Measurements from ENCODE around the gene DESI1.
"Not testable (repeated sequence)": the region's sequence is repeated elsewhere in the genome, so short reads cannot be mapped to it uniquely, and the experiment has no call there.

DNA sequence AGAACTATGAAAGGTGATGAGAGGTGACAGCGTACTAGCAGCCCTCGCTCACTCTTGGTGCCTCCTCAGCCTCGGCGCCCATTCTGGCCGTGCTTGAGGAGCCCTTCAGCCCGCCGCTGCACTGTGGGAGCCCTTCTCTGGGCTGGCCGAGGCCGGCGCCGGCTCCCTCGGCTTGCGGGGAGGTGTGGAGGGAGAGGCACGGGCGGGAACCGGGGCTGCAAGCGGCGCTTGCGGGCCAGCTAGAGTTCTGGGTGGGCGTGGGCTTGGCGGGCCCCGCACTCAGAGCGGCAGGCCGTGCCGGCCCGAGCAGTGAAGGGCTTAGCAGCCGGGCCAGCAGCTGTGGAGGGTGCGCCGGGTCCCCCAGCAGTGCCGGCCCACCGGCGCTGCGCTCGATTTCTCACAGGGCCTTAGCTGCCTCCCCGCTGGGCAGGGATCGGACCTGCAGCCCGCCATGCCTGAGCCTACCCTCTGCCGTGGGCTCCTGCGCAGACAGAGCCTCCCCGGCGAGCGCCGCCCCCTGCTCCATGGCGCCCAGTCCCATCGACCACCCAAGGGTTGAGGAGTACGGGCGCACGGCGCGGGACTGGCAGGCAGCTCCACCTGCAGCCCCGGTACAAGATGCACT lies 27.4 kb downstream of the DESI1 start:
- TF ChIP-seq, protein P1, sequence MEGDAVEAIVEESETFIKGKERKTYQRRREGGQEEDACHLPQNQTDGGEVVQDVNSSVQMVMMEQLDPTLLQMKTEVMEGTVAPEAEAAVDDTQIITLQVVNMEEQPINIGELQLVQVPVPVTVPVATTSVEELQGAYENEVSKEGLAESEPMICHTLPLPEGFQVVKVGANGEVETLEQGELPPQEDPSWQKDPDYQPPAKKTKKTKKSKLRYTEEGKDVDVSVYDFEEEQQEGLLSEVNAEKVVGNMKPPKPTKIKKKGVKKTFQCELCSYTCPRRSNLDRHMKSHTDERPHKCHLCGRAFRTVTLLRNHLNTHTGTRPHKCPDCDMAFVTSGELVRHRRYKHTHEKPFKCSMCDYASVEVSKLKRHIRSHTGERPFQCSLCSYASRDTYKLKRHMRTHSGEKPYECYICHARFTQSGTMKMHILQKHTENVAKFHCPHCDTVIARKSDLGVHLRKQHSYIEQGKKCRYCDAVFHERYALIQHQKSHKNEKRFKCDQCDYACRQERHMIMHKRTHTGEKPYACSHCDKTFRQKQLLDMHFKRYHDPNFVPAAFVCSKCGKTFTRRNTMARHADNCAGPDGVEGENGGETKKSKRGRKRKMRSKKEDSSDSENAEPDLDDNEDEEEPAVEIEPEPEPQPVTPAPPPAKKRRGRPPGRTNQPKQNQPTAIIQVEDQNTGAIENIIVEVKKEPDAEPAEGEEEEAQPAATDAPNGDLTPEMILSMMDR (IDR thresholded peaks at IDR 0.05; ENCODE audit: insufficient read depth, low read length, poor library complexity, severe bottlenecking) = not testable (repeated sequence)
- TF ChIP-seq EZH2phosphoT487 (conservative IDR thresholded peaks at IDR 0.05; ENCODE audit: low read length) = not testable (repeated sequence)
